HepG2 (cell line): ENCODE data around the gene CEP131. TPM values are rescaled to one million over a fixed set of nuclear protein-coding genes. Genes with fewer than 3 reads are reported as not detected.
A peak's percentile ranks its signal among the peaks of the same experiment; 100 is the strongest.

Source experiments
- ASH2L ChIP-seq: fragments of 300-600, 200-600 bp; sonication (generic); IDR thresholded peaks from 2 replicates; pipeline ENCODE4 v1.7.0; 2017; ENCODE audit warnings: low read depth, mild to moderate bottlenecking, moderate library complexity, mixed read lengths, low read length; ENCODE audit not compliant: insufficient read length
- CREM ChIP-seq, 2 experiments: sonication (generic) in 1 of 2; formaldehyde crosslinking in 1 of 2; IDR thresholded peaks; 2 replicates each; pipeline versions ENCODE4 v1.4.0 to v1.6.1; 2016 to 2020; ENCODE audit warnings: antibody characterized with exemption in 1 of 2, mild to moderate bottlenecking in 1 of 2, missing genetic modification reagents in 1 of 2
- EZH2 ChIP-seq: conservative IDR thresholded peaks from 2 replicates; pipeline ENCODE4 v1.6.1; 2012; ENCODE audit warnings: mild to moderate bottlenecking, low read depth, low read length, moderate library complexity
- FIP1L1 ChIP-seq: fragments of 200-400 bp; formaldehyde crosslinking; IDR thresholded peaks from 2 replicates; pipeline ENCODE4 v1.6.1; 2018; ENCODE audit warnings: low read depth, mild to moderate bottlenecking, low read length, moderate library complexity, borderline replicate concordance; ENCODE audit not compliant: insufficient read depth
- GLI4 ChIP-seq: sonication (generic); formaldehyde crosslinking; IDR thresholded peaks from 2 replicates; pipeline ENCODE4 v1.5.1; 2020; ENCODE audit warnings: missing genetic modification reagents, mild to moderate bottlenecking, moderate library complexity, borderline replicate concordance
- HNRNPH1 ChIP-seq: fragments of 200-400 bp; formaldehyde crosslinking; optimal IDR thresholded peaks from 2 replicates; pipeline ENCODE3; 2017; ENCODE audit warnings: mild to moderate bottlenecking, low read depth, low read length
- KLF13 ChIP-seq: sonication (generic); formaldehyde crosslinking; IDR thresholded peaks from 2 replicates; pipeline ENCODE4 v1.4.0; 2020; ENCODE audit warnings: mild to moderate bottlenecking, missing genetic modification reagents
- NFE2L1 ChIP-seq: sonication (generic); formaldehyde crosslinking; IDR thresholded peaks from 2 replicates; pipeline ENCODE4 v1.4.0; 2020; ENCODE audit warnings: missing genetic modification reagents, mild to moderate bottlenecking, borderline replicate concordance
- NR2F6 ChIP-seq, 2 experiments: IDR thresholded peaks; 2 replicates each; pipeline ENCODE4 v1.6.1; 2016; ENCODE audit warnings: antibody characterized with exemption in 1 of 2, mild to moderate bottlenecking in 1 of 2
- POLR2AphosphoS5 ChIP-seq: IDR thresholded peaks from 2 replicates; pipeline ENCODE4 v1.6.1; 2012; ENCODE audit warnings: low read depth, low read length
- POLR2G ChIP-seq: fragments of 200-400 bp; formaldehyde crosslinking; IDR thresholded peaks from 2 replicates; pipeline ENCODE4 v1.6.1; 2018; ENCODE audit warnings: mild to moderate bottlenecking, low read depth, low read length, moderate library complexity
- RARG ChIP-seq: sonication (generic); formaldehyde crosslinking; IDR thresholded peaks from 2 replicates; pipeline ENCODE4 v1.4.0; 2020; ENCODE audit warnings: low read depth, mild to moderate bottlenecking, missing genetic modification reagents
- REXO4 ChIP-seq: sonication (generic); formaldehyde crosslinking; IDR thresholded peaks from 2 replicates; pipeline ENCODE4 v1.8.0; 2022; ENCODE audit warnings: missing genetic modification reagents, mild to moderate bottlenecking, borderline replicate concordance
- SALL1 ChIP-seq: sonication (generic); formaldehyde crosslinking; IDR thresholded peaks from 2 replicates; pipeline ENCODE4 v1.8.0; 2022; ENCODE audit warnings: mild to moderate bottlenecking, missing genetic modification reagents
- SATB2 ChIP-seq: sonication (generic); formaldehyde crosslinking; IDR thresholded peaks from 2 replicates; pipeline ENCODE4 v1.5.0; 2020; ENCODE audit warnings: missing genetic modification reagents
- SNAPC2 ChIP-seq: sonication (generic); formaldehyde crosslinking; IDR thresholded peaks from 2 replicates; pipeline ENCODE4 v1.8.1; 2022; ENCODE audit warnings: mild to moderate bottlenecking, missing genetic modification reagents
- ZBTB42 ChIP-seq: sonication (generic); formaldehyde crosslinking; IDR thresholded peaks from 2 replicates; pipeline ENCODE4 v1.5.0; 2020; ENCODE audit warnings: mild to moderate bottlenecking, missing genetic modification reagents
- ZNF224 ChIP-seq: sonication (generic); formaldehyde crosslinking; IDR thresholded peaks from 2 replicates; pipeline ENCODE4 v1.5.0; 2020; ENCODE audit warnings: mild to moderate bottlenecking, missing genetic modification reagents
- ZNF580 ChIP-seq: IDR thresholded peaks from 2 replicates; pipeline ENCODE4 v1.6.1; 2016; ENCODE audit warnings: low read depth, borderline replicate concordance
- polyA plus RNA-seq, 8 experiments: library from polyadenylated mRNA; depleted of rRNA in 3 of 8; stranded (reverse) in 7 of 8; unstranded in 1 of 8; fragments of >200 nt; fragmentation: Illumina TruSeq in 4 of 8; extraction: Trizol in 4 of 8; gene quantifications; 2 replicates each; pipeline versions ENCODE4 v1.2.1 to v1.2.3, GENCODE V29; 2011 to 2016; ENCODE audit warnings: low read depth in 4 of 8, missing spikeins in 1 of 8, mixed read lengths in 1 of 8; ENCODE audit not compliant: insufficient read depth in 1 of 8
- total RNA-seq, 5 experiments: library from RNA; depleted of rRNA; stranded (reverse); fragments of >200 nt; fragmentation: Illumina TruSeq; extraction: Trizol; gene quantifications; 2 replicates each; pipeline ENCODE4 v1.2.3, GENCODE V29; 2016; ENCODE audit warnings: low read depth in 1 of 5
- TF ChIP-seq, protein P1 (sequence below): sonication (generic); formaldehyde crosslinking; IDR thresholded peaks from 2 replicates; pipeline ENCODE4 v1.4.0; 2020; ENCODE audit warnings: mild to moderate bottlenecking, missing genetic modification reagents
- TF ChIP-seq, protein P2 (sequence below): sonication (generic); formaldehyde crosslinking; IDR thresholded peaks from 2 replicates; pipeline ENCODE4 v1.9.0; 2021; ENCODE audit warnings: missing genetic modification reagents, mild to moderate bottlenecking, borderline replicate concordance
- TF ChIP-seq, protein P3 (sequence below): sonication (generic); formaldehyde crosslinking; IDR thresholded peaks from 2 replicates; pipeline ENCODE4 v1.4.0; 2020; ENCODE audit warnings: missing genetic modification reagents

Gene CEP131
- total and polyA plus RNA-seq, 2 of the 13 experiments (the other 11 are each of a cell fraction or from before 2014, with no cell fraction given), result 5.0 to 16.8 TPM

DNA sequence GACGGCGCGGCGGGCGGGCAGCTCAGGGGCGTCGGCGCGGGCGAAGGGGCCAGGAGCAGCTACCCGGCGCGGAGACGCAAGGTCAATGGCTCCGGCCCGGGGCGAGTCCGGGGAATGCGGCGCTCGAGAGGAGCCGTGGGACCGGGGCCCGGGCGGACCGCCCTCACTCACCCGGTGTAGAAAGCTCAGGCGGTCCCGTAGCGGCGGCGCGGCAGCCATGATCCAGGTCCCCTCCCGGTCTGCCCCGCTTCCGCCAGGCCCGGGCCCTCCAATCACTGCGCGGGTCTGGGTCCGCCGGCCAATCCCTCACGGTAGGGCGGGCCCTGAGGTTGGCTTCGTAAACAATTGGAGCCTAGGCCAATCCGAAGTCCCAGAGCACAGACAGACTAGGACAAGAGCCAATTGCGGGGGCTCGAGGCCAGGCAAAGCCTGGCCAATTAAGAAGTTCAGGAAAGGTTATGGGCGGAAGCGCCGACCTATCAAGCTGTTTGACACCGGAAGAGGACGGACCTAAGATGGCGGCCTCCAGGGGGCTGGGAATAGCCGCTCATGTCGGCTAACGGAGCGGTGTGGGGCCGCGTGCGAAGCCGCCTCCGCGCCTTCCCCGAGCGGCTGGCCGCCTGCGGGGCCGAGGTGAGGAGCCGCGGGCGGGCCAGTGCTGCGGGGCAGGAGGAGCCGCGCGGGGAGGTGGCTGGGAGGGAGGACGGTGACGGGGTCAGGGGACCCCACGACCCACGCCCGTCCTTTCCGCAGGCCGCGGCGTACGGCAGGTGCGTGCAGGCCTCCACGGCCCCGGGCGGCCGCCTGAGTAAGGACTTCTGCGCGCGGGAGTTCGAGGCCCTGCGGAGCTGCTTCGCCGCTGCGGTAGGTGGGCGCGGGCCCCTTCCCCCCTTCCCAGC is 16.3 kb upstream of the CEP131 start, which contains the start of the genes NDUFAF8 and TEPSIN (continued):
- TF ChIP-seq, protein P1, sequence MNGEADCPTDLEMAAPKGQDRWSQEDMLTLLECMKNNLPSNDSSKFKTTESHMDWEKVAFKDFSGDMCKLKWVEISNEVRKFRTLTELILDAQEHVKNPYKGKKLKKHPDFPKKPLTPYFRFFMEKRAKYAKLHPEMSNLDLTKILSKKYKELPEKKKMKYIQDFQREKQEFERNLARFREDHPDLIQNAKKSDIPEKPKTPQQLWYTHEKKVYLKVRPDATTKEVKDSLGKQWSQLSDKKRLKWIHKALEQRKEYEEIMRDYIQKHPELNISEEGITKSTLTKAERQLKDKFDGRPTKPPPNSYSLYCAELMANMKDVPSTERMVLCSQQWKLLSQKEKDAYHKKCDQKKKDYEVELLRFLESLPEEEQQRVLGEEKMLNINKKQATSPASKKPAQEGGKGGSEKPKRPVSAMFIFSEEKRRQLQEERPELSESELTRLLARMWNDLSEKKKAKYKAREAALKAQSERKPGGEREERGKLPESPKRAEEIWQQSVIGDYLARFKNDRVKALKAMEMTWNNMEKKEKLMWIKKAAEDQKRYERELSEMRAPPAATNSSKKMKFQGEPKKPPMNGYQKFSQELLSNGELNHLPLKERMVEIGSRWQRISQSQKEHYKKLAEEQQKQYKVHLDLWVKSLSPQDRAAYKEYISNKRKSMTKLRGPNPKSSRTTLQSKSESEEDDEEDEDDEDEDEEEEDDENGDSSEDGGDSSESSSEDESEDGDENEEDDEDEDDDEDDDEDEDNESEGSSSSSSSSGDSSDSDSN (CRISPR knock-in tag), result peak; percentile 62
- 0 out of 2 replicates have a peak, but pooled peaks have one; percentile 2 for TF ChIP-seq SNAPC2 (CRISPR knock-in tag)
- TF ChIP-seq, protein P2, sequence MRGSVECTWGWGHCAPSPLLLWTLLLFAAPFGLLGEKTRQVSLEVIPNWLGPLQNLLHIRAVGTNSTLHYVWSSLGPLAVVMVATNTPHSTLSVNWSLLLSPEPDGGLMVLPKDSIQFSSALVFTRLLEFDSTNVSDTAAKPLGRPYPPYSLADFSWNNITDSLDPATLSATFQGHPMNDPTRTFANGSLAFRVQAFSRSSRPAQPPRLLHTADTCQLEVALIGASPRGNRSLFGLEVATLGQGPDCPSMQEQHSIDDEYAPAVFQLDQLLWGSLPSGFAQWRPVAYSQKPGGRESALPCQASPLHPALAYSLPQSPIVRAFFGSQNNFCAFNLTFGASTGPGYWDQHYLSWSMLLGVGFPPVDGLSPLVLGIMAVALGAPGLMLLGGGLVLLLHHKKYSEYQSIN (CRISPR knock-in tag), result no peak
- TF ChIP-seq SATB2, result peak; percentile 49; the same call in 1 of the 2 replicates
- TF ChIP-seq, protein P3, sequence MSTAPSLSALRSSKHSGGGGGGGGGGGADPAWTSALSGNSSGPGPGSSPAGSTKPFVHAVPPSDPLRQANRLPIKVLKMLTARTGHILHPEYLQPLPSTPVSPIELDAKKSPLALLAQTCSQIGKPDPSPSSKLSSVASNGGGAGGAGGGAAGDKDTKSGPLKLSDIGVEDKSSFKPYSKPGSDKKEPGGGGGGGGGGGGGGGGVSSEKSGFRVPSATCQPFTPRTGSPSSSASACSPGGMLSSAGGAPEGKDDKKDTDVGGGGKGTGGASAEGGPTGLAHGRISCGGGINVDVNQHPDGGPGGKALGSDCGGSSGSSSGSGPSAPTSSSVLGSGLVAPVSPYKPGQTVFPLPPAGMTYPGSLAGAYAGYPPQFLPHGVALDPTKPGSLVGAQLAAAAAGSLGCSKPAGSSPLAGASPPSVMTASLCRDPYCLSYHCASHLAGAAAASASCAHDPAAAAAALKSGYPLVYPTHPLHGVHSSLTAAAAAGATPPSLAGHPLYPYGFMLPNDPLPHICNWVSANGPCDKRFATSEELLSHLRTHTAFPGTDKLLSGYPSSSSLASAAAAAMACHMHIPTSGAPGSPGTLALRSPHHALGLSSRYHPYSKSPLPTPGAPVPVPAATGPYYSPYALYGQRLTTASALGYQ (CRISPR knock-in tag), result peak; percentile 13; the same call in 1 of the 2 replicates
- TF ChIP-seq ASH2L, result peak; percentile 93
- peak; percentile 83 for TF ChIP-seq CREM (IDR thresholded peaks at IDR 0.05)
- TF ChIP-seq CREM (CRISPR knock-in tag; IDR thresholded peaks at IDR 0.05), result no peak
- TF ChIP-seq NR2F6 (IDR thresholded peaks at IDR 0.05), result no peak
- TF ChIP-seq NR2F6 (CRISPR knock-in tag; IDR thresholded peaks at IDR 0.05), result 0 out of 2 replicates have a peak, but pooled peaks have one; percentile 7
- TF ChIP-seq SALL1 (CRISPR knock-in tag), result peak; percentile 84
- TF ChIP-seq HNRNPH1, result no peak
- TF ChIP-seq GLI4 (CRISPR knock-in tag), result peak; percentile 83; the same call in 1 of the 2 replicates
- 0 out of 2 replicates have a peak, but pooled peaks have one; percentile 44 for TF ChIP-seq ZNF224
- TF ChIP-seq REXO4, result peak; percentile 57; the same call in 1 of the 2 replicates
- TF ChIP-seq FIP1L1, result no peak
- TF ChIP-seq POLR2AphosphoS5, result peak; percentile 63
- TF ChIP-seq ZNF580 (CRISPR knock-in tag), result 0 out of 2 replicates have a peak, but pooled peaks have one; percentile 30
- TF ChIP-seq ZBTB42 (CRISPR knock-in tag), result 0 out of 2 replicates have a peak, but pooled peaks have one; percentile 43
- TF ChIP-seq RARG (CRISPR knock-in tag), result peak; percentile 83; the same call in 1 of the 2 replicates
- peak; percentile 92 for TF ChIP-seq POLR2G
- no peak for TF ChIP-seq EZH2
- 0 out of 2 replicates have a peak, but pooled peaks have one; percentile 31 for TF ChIP-seq KLF13 (CRISPR knock-in tag)
- TF ChIP-seq NFE2L1, result no peak
